Posterior cingulate gyrus (tissue), 11 donors: Measurements from ENCODE around the gene HS6ST3.

Experiments used
- DNase-seq, 10 donors: peaks; one replicate each; pipeline versions ENCODE4 v3.0.0 to v3.0.0-alpha.2; 2020 to 2021; ENCODE audit warnings: mixed read lengths in 3 of 10
- intact Hi-C: fragments of 100-400 bp; cut with DNase I; formaldehyde crosslinking; loops from one replicate; pipeline ENCODE4 v1.15.1; 2023

The HS6ST3 gene

DNA sequence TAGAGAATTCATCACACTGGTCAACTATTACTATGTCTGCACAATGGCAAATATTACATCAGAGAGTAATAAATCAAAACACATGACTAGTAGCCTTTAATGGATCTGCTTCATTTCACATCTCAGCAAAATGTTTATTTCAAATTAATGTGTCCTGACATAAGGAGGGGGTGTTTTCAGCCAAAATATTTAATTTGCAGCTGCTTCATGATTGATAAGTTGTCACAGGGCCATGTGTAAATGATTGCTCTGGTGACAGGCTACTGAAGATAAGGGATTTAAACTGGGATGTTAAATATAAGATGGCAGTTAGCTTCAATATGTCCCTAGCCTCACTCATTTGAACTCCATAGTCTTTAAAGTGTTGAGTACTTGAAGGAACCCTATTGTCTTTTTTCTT lies 601.1 kb downstream of the HS6ST3 start:
- intact Hi-C loops = no loop called here
- DNase-seq = no peak

DNA sequence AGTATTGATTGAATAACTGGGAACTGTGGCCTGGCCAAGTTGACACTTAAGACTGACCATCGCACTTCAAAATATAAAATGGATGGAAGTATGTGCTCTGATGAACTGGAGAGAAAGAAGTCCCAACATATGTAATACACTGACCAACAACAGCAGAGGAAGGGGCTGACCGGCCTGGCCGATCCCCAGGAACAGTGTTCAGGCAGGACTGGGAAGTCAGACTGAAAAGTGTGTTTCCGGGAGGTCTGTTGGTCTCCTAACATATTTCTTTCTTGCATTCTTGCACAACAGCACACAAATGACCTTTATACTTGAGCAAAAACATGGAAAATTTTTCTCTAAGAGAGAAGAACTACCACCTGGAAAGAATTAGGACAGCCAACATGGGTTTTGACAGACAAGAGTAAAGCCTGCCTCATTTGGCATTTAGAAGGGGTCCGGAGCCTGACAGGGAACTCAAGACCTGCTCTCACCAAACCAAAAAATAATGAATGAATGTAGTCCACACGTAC lies 606.5 kb downstream of the HS6ST3 start:
- no peak for DNase-seq
- intact Hi-C loops = no loop called here

DNA sequence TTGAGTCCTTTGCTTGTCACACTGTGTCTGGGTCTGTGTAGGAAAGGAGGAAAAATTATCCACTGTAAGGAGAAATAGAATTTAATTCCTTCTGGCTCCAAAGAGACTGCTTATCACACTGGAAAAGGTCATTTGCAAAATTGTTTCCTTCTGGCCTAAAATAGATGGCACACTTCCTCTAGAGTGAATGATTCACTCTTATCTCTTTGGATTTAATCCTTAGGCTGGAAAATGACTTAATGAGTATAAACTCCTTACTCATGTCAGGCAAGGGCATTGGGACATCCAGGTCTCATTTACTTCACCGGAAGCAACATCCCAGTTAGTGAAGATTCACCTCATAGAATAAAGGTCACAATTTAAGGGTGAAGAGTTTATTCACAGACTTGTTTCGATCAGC lies 610.8 kb downstream of the HS6ST3 start:
- intact Hi-C loops = no loop called here
- no peak for DNase-seq

DNA sequence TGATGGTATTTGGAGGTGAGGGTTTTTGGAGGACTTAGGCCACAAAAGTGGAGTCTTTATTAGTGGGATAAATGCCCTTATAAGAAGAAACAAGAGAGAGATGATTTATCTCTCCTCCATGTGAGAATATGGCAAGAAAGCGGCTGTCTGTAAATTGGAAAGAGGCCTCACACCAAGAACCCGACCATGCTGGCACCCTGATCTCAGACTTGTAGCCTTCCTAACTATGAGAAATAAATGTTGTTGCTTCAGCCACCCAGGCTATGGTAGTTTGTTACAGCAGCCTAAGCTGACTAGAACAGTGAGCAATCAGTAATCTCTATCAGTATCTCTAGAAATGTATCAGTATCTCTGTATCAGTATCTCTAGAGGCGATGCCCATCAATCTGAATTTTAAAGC lies 617.2 kb downstream of the HS6ST3 start:
- DNase-seq = no peak

DNA sequence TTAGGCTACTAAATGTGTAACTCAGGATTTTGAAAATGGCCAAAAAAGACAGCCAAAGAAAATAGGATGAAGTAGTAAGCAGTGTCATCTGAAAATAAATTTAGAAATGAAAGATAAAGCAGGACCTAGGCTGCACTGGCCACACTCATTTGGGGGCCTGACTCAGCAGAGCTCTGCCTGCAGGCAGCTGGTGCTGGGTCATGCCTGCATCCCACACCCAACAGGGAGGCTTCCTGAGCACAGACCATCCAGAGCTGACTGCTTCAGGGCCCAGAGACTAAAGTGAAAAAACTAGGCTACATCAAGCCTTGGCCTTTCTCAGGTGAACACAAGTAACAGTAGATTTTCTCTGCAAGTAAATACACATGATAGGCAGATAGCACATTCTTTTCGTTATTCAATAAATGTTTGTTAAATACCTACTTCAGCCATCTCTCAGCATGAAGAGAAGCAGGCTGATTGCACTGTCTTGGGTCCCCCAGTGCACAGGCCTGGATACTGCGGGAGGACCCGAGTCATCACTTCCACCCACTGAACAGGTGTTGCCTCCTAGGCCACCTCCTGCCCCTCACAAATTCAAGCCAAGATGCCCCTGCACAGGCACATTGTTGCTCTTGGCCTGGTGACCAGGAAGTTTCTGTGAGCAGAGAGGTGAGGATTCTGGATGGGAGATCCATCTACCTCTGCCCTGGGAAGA lies 620.4 kb downstream of the HS6ST3 start:
- intact Hi-C loops = no loop called here
- DNase-seq = peak in 1 of 10 donors; percentile 72

More for the DNA sequence above, 617.2 kb downstream of the HS6ST3 start:
- intact Hi-C loops = no loop called here

DNA sequence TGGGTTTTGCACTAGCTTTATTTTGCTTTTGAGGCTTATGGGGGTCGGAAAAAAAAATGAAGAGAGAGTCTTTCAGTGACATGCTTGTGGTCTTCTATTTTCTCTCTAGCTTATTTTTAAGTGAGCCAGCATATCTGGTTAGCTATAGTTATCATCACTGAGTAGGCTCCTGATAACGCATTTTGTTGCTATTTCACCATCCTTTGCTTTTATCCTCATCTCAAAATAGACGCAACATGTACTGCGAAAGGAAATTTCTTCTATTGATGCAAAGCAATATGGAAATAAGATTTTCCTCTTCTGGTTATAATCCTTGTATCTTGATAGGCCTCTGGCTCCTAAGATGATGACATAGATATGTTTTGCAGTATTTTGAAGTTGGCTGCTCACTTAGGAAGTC lies 630.5 kb downstream of the HS6ST3 start:
- intact Hi-C loops = no loop called here
- DNase-seq = no peak

DNA sequence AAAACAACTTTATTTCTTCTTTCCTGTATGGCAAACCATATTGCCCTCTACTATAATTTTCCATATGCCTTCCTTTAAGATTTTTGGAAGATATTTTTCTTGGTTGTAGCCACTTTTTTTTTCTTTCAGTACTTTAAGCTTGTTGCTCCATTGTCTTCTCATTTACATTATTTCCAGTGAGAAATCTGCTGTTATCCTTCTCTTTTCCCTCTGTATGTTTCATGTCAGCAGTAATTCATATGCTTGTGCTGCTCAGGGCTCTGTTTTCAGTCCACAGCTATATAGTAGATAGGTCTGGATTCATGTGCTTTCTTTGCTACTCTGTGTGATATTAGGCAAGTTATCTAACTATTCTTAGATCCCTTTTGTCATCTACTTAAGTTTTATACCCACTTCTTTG lies 636.7 kb downstream of the HS6ST3 start:
- DNase-seq = no peak
- intact Hi-C loops = no loop called here

DNA sequence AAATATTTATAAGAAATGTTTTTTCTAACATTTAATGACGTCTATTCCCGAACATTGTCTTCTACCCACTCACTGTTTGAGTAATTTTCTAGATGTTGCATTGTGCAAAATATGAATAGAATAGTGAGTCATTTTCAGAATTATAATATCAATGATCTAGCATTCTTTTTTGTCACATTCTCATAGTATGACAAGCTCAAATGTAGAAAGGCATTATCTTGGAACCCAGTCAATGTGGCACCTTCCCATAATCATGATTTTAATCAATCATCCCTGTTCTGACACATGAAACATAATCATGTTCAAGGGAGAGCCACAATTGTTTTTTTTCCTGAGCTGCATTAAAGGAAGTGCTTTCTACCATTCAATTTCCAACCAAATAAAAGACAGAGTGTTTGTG lies 638.6 kb downstream of the HS6ST3 start:
- no peak for DNase-seq
- intact Hi-C loops = no loop called here

DNA sequence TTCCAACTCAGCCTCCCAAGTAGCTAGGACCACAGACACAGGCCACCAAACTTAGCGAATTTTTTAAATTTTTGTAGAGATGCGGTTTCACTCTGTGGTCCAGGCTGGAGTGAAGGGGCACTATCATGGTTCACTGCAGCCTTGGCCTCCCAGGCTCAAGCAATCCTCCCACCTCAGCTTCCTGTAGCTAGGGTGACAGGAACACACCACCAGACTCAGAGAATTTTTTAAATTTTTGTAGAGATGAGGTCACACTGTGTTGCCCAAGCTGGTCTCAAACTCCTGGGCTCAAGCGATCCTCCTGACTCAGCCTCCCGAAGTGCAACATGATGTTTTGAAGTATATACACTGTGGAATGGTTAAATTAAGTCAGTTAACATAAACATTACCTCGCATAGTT lies 640.8 kb downstream of the HS6ST3 start:
- peak in 1 of 10 donors; percentile 25 for DNase-seq
- intact Hi-C loops = no loop called here

DNA sequence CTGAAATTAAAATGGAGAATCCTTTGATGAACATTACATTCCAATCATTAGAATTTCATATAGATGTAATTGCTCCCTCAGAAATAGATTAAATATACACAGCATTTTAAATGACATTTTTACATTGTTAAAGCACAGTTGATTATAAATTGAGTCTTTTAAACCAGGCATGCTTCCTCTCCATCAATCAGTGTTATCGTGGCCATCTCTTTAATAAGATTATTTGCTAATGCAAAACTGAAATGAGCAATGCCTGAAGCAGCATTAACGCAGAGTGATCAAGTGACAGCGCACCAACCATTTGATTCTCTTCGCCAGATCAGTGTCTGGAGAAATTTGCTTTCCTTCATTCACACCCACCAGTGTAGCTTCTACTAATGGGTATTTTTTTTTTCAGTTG lies 644.6 kb downstream of the HS6ST3 start:
- no peak for DNase-seq
- intact Hi-C loops = no loop called here

DNA sequence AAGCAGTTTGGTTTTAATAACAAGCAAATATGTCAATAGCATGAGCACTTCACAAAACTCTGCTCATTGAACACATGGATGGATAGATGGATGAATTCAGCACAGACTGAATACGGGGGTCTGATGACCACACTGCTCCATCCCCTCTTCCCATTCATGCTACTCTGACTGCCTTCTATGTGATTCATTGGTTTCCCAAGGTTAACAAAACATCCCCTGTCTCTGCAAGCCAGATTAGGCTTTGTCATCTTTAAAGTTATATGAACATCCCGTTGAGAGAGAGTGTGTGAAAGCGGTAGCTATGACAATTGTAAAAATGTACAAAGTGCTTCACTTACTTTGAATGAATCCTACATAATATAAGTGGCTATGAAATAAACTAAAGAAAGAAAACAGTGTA lies 651.9 kb downstream of the HS6ST3 start:
- DNase-seq = no peak
- intact Hi-C loops = no loop called here

DNA sequence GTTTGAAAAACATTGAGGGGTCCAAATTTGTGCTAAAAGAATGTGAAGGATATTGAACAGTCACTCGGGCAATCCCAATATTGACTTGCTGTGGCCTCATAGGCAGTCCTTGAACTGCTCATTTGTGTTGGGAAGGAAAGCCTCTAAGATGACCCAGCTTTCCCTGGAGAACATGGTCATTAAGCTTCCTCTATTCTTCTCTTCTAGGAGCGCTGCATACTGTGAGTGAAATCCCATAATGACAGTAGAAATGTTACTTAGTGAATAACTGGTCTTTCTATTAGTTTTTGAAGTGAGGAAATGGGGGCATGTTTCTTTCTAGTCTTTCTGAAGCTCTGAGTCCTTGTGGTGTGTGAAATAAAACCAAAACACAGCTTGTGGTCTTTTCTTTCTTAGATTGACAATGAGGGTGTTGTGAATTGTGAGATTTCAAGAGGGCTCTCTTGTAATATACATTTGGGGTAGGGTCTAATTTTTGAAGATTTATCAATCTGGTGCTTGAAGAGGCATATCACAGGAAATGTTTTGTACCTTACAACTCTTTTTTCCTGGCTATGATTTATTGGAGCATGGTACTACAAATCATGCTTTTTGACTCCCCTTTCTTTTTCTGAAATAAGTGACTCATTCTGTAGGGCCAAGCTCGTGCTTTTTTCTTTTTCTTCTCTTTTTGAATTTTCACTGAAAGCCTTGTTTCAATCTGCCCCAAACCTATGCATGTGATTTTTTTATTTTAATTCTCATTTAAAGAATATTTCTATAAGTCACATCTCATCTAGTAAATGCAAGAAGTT lies 653.6 kb downstream of the HS6ST3 start:
- no peak for DNase-seq
- intact Hi-C loops = no loop called here

DNA sequence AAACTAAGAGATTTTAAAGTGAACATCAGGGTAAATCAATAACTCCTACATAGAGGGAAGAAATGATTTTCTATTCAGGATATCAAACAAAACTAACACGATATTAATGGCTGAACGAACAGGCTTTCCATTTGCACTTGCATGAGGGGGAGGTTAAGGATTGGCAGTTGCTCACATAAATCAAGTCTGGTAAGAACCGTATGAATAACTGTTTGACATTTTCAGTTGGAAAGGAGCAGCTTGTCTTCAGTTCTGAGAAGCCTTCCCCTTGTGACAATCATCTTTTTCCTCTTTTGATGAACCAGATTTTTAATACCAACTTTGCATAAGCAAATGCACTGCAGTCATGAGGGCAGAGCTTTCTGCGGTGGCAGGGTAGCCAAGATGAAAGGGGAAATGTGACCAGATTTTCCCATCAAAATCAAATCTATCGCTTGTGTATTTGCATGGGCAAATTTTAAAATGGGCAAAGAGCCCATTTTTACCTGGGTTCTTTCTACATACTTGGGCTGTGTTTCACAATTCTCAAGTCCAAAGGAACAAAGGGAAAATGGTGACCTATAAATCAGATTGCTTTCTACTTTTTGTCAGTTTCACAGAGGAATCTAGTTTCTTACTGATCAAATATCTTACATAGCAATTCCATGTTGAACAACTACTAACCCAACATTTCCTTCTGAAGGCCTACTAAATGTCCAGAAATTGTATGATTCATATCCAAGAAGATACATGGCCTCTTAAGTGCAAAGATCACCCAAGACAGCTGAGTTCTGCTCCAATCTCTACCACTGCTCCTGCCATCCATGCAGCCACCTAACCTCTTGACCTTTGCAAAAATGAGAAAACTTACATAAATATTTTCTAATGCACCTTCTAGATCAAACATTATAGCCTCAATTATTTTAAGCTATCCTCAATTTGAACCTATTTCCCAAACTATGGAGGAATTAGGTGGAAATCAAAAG lies 654.7 kb downstream of the HS6ST3 start:
- intact Hi-C loops = no loop called here
- no peak for DNase-seq

DNA sequence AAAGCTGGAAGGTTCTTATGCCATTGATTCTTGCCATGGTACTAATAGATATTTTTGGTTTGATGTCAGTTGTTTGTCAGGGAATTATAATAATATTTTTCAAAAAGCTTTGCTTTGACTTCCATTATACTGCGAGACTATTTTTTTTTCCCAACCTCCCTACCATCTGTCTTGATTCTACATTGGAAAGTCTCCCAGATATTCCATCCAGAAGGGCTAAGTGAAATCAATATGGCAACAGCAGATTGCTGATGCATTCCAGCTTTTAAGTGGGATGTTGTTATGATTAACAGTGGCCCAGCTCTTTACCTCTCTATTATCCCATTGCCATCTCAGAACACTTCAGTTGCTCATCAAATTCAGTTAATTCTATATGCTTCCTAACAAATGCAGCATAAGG lies 657.0 kb downstream of the HS6ST3 start:
- intact Hi-C loops = no loop called here
- DNase-seq = no peak

DNA sequence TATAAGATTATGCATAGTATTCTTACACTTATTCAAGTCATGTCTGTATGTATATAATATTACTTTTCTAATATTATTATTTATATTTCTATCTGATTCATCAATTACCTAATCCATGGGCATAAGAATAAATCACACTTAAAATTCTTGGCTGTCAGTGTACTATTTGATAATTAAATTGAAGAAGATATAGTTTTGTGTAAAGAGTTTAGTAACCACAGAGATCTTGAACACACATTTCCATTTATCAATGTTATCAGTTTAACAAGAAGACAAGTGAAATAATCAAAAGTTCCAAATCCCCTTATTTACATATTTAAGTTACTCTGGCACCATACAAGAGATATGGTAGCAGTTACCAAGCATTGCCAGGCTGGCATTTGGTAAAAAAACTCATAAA lies 659.9 kb downstream of the HS6ST3 start:
- intact Hi-C loops = no loop called here
- no peak for DNase-seq

DNA sequence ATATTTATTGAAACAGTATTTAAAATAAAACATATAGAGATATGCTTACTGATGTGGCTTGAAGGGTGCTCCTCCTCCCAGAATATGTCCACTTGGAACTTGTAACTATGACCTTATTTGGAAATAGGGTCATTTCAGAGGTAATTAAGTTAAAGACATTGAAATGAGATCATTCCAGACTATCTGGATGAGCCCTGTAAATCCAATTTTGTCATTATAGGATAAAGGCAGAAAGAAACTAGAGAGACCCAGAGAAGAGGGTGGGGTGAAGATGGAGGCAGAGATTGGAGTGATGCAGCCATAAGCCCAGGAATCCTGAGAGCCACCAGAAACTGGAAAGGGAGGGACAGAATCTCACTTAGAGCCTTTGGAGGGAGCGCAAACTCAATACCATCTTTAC lies 661.2 kb downstream of the HS6ST3 start:
- intact Hi-C loops = no loop called here
- DNase-seq = no peak

DNA sequence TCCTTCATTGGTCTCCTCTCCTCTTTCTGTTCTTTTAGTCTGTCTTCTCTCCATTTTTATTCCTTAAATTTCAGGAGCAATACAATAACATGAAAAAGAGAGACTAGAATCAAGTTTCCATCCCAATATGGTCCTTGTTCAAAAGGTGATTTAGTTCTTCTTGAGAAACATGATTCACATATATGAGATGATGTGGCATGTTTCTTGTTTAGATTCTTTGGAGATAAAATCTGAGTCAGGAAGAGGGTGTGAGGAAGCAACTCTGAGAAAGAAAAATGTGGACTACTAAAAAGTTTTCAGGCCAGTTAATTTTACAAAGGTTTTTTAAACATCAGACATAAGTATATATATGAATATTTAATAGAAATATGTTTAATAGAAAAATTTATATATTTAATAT lies 673.0 kb downstream of the HS6ST3 start:
- intact Hi-C loops = no loop called here
- DNase-seq = no peak

DNA sequence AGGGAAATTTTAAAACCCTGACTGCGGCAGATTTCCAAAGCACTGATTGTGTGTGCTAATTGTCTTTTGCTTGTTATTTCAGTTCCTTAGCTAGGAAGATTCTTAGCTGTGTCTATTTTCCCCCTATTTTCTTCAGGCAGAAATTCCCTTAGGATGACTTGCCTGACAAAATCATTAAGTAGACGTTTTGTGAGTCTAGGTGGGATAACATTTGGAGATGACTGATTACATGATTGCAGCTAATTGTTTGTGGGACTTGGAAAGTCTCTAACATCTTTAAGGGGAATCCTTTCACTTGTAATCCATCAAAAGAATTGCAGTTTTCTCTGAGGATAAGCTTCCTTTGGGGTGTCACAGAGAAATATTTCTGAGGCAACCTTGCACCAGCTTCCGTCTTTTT lies 676.4 kb downstream of the HS6ST3 start:
- intact Hi-C loops = no loop called here
- no peak for DNase-seq

DNA sequence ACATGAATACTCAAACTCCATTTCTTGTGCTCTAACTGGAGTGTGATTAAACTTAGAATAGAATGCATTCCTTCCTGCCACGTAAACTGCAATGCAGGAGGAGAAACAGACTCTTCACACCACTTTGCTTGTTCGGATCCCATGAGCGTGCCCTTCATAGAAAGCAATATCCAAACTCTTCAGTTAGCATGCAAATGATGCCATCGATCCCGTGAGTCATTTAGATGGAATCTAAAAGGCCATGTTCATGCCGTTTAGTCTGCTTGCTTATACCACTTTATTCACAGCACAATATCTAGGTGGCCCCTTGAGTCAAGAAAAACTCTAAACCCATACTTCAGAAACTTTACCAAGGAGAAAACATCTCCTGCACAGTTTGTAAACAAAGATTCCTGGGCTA lies 678.6 kb downstream of the HS6ST3 start:
- intact Hi-C loops = no loop called here
- no peak for DNase-seq

DNA sequence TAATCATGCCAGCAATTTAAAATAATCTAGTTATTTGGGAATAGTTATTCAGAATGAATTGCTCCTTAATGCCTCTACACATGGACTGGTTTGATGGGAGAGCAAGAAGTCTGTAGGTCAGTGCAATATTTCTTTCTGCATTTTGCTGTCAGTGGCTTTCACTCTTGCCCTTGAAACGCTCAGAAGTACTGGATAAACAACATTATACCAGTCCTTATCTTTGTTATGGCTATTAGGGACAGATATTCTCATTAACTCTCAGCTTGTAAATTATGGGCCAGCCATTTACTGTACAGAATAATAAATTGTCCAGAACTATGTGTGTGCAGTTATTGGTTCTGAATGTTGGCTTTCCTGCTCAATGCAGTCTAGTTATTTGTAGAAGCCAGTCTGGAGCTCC lies 680.0 kb downstream of the HS6ST3 start:
- DNase-seq = no peak
- intact Hi-C loops = no loop called here
